Renal pelvis (tissue), 4 donors: Measurements from ENCODE around the gene UBE2I. TPM values are rescaled to one million over a fixed set of nuclear protein-coding genes. Genes with fewer than 3 reads are reported as not detected.

Source experiments
- DNase-seq: peaks from one replicate; pipeline ENCODE4 v3.0.0-alpha.2; 2013
- polyA plus RNA-seq, 3 donors: library from polyadenylated mRNA; unstranded; fragments of 120-200 nt; gene quantifications; one replicate each; pipeline ENCODE4 v1.2.1, GENCODE V29; 2013; ENCODE audit not compliant: insufficient read length in 3 of 3

UBE2I gene
- polyA plus RNA-seq, 3 donors, result 147 to 171 (median 165) TPM

DNA sequence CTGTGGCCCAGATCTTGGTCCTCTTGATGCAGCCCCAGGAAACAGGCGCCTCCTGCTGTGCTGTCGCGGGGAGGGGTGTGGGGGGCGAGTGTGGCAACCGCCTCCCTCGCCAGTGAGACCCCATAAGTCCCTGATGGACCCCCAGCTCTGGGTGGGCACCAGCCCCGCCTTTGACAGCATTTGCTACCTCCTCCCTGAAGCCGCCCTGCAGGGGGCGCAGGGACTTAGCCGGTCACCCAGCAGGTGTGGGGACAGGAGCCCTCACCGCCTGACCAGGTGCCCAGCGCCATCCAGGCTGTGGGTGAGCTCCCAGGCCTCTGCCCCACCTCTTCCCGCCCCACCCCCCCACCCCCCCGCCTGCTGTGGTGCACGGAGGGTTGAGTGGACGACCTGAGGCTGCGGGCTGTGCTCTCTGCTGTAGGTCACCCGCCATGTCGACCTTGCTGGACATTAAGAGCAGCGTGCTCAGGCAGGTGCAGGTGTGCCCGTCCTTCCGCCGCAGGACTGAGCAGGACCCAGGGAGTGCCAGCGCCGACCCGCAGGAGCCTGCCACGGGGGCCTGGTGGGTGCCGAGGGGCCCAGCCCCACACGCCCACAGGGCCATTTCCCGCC lies 28.8 kb downstream of the UBE2I start:
- DNase-seq, result no peak

GRCh38 chr16:1338855-1339675 lies 29.6 kb downstream of the UBE2I start:
- DNase-seq, result no peak

DNA sequence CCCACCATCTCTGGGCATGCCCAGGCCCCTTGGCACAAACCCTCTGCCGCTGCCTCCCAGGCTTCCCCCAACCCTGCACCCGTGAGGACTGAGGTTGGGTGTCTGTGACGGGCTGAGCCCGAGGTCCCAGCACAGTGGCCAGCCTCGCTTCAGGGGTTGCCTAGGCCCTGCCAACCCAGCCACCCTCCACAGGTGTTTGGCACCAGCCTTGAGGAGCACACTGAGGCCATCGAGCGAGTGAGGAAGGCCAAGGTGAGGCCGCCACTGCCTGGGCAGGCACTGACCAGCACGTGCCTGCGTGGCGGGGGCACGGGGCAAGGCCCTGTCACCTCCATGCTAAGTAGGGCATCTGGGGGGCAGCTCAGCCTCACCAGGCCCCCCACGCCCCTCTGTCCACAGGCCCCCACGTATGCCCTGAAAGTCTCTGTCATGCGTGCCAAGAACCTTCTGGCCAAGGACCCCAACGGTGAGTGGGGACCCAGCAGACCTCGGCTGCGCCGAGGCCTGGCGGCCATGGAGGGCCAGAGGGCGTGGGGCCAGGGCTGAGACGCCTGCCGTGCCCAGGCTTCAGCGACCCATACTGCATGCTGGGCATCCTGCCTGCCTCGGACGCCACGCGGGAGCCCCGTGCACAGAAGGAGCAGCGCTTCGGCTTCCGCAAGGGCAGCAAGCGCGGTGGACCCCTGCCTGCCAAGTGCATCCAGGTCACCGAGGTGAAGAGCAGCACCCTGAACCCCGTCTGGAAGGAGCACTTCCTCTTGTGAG lies 31.5 kb downstream of the UBE2I start:
- DNase-seq, result no peak

DNA sequence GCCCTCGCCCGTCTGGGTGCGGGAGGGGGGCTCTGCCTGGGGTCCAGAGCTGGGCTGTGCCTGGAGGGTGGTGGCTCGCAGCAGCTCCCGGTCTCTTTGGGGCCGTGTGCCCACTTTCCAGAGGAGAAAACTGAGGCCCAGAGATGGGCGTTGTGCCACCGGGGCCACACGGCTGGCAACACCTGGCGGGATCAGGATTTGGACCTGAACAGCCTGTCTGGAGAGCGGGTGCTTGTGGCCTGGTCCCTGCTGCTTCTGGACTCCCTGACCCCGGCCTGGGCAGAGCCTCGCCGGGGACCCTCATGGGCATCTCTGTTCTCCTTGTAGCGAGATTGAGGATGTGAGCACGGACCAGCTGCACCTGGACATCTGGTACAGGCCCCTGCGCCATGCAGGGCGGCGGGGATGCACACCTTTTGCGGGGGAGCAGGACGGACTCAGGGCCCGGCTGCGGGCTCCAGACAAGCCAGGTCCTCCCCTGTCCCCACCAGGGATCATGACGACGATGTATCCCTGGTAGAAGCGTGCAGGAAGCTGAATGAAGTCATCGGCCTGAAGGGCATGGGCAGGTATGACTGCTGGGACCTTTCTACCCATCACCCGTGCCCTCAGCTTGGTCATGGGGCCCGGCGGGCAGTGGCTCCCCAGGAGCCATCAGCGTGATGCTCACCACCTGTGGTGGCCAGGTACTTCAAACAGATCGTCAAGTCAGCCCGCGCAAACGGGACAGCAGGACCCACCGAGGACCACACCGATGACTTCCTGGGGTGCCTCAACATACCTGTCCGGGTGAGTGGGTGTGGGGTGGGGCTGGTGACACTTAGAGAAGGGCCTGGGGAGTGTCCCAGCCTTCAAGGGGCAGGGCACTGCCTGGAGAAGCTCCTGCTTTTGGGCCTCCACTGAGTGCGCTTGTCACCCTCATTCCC lies 32.3 kb downstream of the UBE2I start:
- no peak for DNase-seq

DNA sequence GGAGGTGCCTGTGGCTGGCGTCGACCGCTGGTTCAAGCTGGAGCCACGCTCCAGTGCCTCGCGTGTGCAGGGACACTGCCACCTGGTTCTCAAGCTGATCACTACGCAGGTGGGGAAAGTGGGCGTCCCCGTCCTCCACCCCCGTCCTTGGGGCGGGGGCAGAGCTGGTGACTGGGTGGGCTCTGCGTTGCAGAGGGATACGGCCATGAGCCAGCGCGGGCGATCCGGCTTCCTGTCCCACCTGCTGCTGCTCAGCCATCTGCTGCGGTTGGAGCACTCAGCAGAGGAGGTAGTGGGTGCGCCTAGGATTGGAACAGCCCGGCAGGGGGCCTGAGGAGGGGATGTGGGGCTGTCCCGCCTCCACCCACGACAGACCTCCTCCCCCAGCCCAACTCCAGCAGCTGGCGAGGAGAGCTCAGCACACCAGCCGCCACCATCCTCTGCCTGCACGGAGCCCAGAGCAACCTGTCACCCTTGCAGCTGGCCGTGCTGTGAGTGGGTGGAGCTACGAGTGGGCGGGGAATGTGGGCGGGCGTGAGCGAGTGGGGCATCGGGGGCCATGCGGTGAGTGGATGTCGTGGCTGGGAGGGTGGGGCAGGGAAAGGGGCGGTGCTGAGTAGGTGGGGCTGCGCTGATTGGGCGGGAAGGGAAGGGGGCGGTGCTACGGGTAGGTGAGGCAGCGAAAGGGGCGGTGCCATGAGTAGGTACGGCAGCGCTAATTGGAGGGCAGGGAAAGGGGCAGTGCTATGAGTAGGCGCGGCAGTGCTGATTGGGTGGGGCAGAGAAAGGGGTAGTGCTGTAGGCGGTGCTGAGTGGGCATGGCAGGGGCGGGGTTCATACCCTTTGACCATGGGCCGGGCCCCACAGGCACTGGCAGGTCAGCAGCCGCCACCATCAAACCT lies 33.3 kb downstream of the UBE2I start:
- DNase-seq, result peak; percentile 93

DNA sequence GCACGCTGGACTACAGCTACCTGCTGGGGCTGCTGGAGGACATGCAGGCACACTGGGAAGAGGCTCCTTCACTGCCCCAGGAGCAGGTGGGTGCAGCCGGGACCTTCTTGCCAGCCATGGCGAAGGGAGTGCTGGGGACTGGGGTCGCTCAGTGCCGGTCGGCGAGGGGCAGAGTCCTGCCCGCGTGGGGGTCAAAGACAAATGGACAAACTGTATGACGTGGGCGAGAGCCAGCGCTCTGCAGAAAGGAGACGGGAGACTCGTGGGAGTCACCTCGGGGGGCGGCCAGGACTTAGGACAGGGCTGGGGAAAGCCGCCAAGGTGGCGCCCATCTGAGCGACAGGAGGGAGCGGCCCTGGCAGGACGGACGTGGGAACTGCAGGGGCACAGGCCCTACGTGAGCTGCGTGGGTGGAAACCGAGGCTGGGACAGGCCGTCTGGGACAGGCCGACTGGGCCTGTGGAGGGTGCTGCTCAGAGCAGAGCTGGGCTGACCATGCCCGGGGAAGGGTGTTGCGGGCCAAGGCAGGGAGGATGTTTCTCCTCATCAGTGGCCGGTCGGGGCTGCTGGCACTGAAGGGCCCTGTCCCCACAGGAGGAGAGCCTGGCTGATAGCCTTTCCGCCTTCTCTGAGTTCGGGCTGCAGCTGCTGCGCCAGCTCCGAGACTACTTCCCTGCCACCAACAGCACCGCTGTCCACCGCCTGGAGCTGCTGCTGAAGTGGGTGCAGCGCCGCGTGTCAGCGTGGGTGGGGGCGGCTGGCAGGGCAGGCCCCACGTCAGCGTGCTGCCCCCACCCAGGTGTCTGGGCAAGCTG lies 34.2 kb downstream of the UBE2I start:
- no peak for DNase-seq

GRCh38 chr16:1344499-1344898 lies 35.1 kb downstream of the UBE2I start:
- DNase-seq, result no peak

DNA sequence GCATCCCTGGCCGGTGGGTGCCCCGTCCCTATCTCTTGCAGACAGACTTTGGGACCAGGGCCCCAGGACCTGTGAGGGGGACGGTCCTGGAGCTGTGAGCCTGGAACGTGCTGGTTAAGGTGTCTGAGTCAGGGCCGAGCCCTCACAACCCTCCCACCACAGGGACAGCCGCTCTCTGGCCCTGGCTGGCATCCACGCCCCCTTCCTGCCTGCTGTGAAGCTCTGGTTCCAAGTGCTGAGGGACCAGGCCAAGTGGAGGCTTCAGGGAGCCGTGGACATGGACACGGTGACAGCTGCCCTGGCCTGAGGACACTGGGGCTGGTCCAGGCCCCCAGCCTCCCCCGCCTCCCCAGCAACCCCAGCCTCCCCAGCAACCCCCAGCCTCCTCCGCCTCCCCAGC lies 35.7 kb downstream of the UBE2I start:
- DNase-seq, result no peak

DNA sequence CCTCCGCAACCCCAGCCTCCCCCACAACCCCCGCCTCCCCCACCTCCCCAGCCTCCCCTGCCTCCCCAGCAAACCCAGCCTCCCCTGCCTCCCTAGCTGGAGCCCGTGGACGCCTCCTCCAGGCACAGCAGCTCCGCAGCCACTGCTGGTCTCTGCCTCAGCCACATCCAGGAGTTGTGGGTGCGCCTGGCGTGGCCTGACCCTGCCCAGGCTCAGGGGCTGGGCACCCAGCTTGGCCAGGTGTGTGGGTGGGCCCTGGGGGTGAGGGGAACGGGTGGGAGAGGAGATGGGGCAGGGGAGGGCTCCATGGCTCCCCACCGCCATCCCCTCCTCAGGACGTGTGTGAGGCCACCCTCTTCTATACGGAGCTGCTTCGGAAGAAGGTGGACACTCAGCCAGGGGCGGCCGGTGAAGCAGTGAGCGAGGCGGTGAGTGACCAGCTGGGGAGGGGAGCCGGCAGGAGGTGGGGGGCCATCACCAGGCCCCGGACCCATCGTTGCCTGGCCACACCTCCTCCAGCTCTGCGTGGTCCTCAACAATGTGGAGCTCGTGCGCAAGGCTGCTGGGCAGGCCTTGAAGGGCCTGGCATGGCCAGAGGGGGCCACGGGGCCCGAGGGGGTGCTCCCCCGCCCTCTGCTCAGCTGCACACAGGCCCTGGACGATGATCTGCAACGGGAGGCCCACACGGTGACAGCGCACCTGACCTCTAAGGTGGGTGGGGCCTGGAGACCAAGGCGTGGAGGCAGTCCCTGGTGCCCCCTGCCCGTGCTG lies 36.4 kb downstream of the UBE2I start:
- no peak for DNase-seq

DNA sequence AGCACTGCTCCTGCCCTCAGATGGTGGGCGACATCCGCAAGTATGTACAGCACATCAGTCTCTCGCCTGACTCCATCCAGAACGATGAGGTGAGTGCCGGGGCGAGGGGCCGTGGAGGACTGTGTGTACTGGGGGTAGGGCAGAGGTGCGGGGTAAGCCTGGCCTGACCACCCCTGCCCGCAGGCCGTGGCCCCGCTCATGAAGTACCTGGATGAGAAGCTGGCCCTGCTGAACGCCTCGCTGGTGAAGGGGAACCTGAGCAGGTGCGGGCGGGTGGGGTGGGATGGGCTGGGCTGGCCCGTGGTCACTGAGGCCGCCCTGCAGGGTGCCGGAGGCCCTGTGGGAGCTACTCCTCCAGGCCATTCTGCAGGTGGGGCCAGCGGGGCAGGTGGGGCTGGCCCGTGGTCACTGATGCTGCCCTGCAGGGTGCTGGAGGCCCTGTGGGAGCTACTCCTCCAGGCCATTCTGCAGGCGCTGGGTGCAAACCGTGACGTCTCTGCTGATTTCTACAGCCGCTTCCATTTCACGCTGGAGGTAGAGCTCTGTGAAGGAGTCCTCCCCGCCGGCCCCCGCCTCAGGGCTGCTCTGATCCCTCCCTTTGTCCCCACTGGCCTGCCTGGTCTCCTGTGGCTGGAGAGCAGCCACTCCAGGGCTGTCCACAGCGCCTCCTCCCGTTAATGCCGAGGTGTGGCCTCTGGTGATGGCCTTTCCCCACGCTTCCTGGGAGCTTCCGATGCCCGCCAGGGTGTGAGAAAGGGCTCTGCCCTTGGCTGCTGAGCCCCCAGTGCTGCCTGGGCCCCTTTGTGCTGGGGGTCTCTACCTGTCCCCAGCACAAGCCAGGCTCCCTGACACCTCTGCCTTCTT lies 37.2 kb downstream of the UBE2I start:
- no peak for DNase-seq

GRCh38 chr16:1347286-1347855 lies 37.9 kb downstream of the UBE2I start:
- no peak for DNase-seq

GRCh38 chr16:1347962-1348361 lies 38.5 kb downstream of the UBE2I start:
- DNase-seq, result no peak

GRCh38 chr16:1348441-1348840 lies 39.0 kb downstream of the UBE2I start:
- DNase-seq, result no peak

DNA sequence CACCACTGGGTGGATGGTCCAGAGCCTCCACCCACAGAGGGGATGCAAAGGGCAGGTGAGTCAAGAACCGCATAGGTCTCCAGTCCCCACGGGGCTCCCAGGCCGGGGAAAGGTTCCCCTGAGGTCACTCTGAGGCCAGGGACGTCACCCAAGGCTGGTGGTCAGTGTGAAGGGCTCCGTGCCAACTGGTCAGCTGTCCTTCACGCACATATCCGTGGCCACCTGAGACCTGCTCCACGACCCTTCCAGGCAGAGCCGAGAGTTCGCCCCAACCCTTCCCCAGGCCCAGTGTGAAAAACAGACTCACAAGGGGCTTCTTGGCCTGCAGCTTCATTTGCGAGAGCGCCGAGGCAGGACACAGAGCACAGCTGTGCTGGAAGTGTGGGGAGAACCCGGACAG lies 39.5 kb downstream of the UBE2I start:
- no peak for DNase-seq

- no peak for DNase-seq
Measured at GRCh38 chr16:1349351-1349750, 39.9 kb downstream of the UBE2I start.

DNA sequence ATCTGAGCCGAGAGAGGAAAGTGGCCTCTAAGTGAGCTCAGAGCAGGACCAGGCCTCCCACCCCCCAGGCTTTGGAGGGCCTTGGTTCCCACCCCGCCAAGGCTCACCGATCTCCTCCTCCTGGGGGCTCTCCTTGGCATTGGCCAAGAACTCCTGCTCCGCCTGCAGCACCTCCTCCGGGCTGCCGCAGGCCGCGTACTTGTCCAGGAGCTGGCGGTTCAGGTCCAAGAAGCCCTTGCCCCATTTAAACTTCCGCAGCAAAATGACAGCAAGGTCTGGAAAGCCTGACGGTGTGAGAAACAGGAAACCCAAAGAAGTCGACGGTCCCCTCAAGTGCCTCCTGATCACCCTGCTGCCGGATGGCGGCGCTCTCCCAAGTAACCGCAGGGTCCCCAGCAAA lies 40.5 kb downstream of the UBE2I start:
- DNase-seq, result no peak

DNA sequence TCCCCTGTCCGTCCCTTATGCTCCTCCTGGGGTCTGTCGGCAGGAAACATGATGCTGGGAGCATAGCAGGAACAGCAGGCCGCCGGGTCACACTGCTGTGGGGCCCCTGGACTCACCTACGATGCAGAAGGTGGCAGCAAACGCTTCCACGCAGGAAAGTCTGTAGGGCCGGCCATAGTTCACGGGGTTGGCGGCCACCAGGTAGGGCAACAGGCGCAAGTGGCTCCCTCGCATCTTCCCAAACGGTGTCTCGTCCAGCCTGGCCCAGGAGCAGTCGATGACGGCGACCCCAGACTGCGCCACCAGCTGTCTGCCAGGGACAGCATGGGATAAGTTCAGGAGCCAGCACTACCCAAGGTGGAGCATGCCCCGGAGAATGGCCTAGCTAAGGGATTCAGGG lies 41.3 kb downstream of the UBE2I start:
- no peak for DNase-seq

DNA sequence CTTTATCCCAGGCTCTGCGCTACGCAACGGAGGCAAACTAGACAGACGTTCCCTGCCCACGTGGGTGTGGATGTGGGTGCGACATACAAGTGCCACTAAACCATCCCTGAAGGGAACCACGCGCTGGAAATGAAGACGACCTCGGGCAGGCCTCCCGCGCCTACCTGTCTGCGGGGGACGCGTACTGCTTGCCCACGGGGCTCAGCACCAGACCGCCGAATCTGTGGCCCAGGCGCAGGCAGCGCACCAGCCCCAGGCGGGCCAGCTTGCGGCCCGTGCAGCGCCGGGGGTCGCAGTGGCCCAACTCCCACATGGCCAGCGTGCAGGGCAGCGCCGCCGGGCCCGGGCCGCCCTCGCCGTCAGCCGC lies 41.8 kb downstream of the UBE2I start:
- DNase-seq, result no peak
